ENCODE measurements around the gene SPEF1. TPM values are rescaled to one million over a fixed set of nuclear protein-coding genes. Genes with fewer than 3 reads are reported as not detected.

The SPEF1 gene
- total and polyA plus RNA-seq, 2 of the 4 experiments (the other 2 are of a cell fraction) = 0.15 TPM; not detected in 1

DNA sequence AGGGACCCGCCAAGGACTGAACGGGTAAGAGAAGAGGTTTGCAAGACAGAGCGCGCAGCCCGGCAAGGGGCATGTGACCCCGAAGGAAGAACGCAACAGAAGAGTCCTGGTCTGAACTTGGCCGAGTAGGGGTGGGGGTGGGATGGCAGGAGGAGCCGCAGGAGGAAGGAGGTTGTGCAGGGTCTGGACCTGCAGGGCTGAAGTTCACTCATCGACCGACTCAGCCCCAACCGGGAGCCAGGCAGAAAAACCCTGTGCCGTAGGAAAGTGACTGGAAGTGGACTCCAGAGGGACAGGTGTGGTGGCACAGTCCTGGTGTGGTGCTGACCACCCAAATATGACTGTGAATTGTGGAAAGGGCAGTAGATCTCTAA, 28.9 kb downstream of the SPEF1 start (continued):
- TF ChIP-seq RAD21 (IDR thresholded peaks at IDR 0.05; ENCODE audit: low read length) (no peak), RFX5 (IDR thresholded peaks at IDR 0.05; ENCODE audit: low read depth, low read length) (no peak), CHD1 (IDR thresholded peaks at IDR 0.05; ENCODE audit: low read depth, low read length) (no peak)

DNA sequence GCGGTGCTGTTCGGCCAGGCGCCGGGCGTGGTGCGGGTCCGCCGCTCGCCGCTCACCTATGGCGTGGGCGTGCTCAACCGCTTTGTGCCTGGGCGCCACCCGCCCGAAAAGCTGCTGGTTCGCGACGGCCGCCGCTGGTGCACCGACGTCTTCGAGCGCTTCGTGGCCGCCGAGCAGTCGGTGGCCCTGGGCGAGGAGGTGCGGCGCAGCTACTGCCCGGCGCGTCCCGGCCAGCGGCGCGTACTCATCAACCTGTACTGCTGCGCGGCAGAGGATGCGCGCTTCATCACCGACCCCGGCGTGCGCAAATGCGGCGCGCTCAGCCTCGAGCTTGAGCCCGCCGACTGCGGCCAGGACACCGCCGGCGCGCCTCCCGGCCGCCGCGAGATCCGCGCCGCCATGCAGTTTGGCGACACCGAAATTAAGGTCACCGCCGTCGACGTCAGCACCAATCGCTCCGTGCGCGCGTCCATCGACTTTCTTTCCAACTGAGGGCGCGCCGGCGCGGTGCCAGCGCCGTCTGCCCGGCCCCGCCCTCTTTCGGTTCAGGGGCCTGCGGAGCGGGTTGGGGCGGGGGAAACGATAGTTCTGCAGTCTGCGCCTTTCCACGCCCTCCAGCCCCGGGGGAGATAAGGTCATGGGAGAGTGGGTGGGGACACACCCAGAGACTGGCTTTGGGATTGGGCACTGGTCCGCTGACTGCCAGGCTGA, 29.4 kb downstream of the SPEF1 start:
- no peak overlapping the region for H3K56ac ChIP-seq (ENCODE audit: extremely low read depth, insufficient read depth, low read length)
- no peak overlapping the region for H2BK5ac ChIP-seq (ENCODE audit: low read depth, low read length, poor library complexity, severe bottlenecking)
- in situ Hi-C loops (cut with MboI; ENCODE audit: low sequenced_read_pairs) = no loop called here
- no peak overlapping the region for H3K4me3 ChIP-seq (ENCODE audit: insufficient read depth, low read depth, low read length)
- DNase-seq (no peak), ATAC-seq (ENCODE audit: low read depth) (no peak)
- H3K9me3 ChIP-seq (ENCODE audit: control insufficient read depth, insufficient read depth, low read length) = no peaks in the 10 kb centered on the region
- no peak overlapping the region for H2AFZ ChIP-seq (replicated peaks; ENCODE audit: low read length, poor library complexity)
- H3K9me1 ChIP-seq (ENCODE audit: insufficient read depth, low read length) = no peaks in the 10 kb centered on the region; the same call in 1 of the 2 replicates
- no peak overlapping the region for H4K5ac ChIP-seq (ENCODE audit: low read depth, low read length)
- H2BK15ac ChIP-seq (ENCODE audit: low read depth, low read length) = no peak overlapping the region
- POLR2A ChIA-PET (ENCODE audit: unreplicated experiment) = no interaction called here
- H3K27me3 ChIP-seq (ENCODE audit: control insufficient read depth, insufficient read depth, low read length) = peaks cover 7% of the 10 kb centered on the region
- H2BK20ac ChIP-seq (ENCODE audit: low read depth, low read length) = no peak overlapping the region
- H2AK5ac ChIP-seq (ENCODE audit: low read depth, low read length) = no peak overlapping the region
- dilution Hi-C loops (cut with HindIII; ENCODE audit: low sequenced_read_pairs, unreplicated experiment) = no loop called here
- H2BK120ac ChIP-seq (ENCODE audit: low read depth, low read length) = no peak overlapping the region
- no TSS peak for BruUV-seq (replicated peaks)
- no peak overlapping the region for H4K91ac ChIP-seq (ENCODE audit: insufficient read depth, low read depth, low read length)
- intact Hi-C loops (cut with micrococcal nuclease) = no loop called here
- no peak overlapping the region for H3K4me2 ChIP-seq (ENCODE audit: low read depth, low read length)
- H3K23ac ChIP-seq (ENCODE audit: low read depth, low read length) = no peak overlapping the region
- H4K8ac ChIP-seq (ENCODE audit: low read depth in 2 of 2, low read length in 2 of 2) = no peak overlapping the region
- H3K79me1 ChIP-seq (ENCODE audit: low read depth in 1 of 2, low read length in 2 of 2) = no peaks in the 10 kb centered on the region
- H3K18ac ChIP-seq (ENCODE audit: low read depth, low read length) = no peak overlapping the region
- no peak overlapping the region for H3K27ac ChIP-seq (ENCODE audit: insufficient read depth, low read length)
- H3K4me1 ChIP-seq (ENCODE audit: control insufficient read depth, insufficient read depth, low read length) = no peaks in the 10 kb centered on the region
- 67% methylated on average over 95 of the region's 95 CpGs; no CpG with 5 or more reads in 1 of the 2 experiments for WGBS, 2 experiments (ENCODE audit: extremely low coverage in 2 of 2, insufficient read length in 1 of 2)
- H4K20me1 ChIP-seq (ENCODE audit: insufficient read depth, low read length) = 0 out of 2 replicates have a peak, but pooled peaks cover 6% of the 10 kb centered on the region
- H3K4ac ChIP-seq (ENCODE audit: low read depth, low read length) = no peak overlapping the region
- no peak overlapping the region for H3K9ac ChIP-seq (ENCODE audit: low read depth, low read length)
- CTCF ChIA-PET = interaction anchor here (0.6 kb wide), 1 partner anchor 66 kb away, joined by 3 read pairs; no protein-coding TSS in a partner anchor
- H3K14ac ChIP-seq (replicated peaks; ENCODE audit: low read depth, low read length) = no peak overlapping the region
- peaks cover 6% of the 10 kb centered on the region for H3K36me3 ChIP-seq (ENCODE audit: control insufficient read depth, insufficient read depth, low read length)
- no peak overlapping the region for H2AK9ac ChIP-seq (replicated peaks; ENCODE audit: low read depth, low read length, poor library complexity)
- TF ChIP-seq, protein P1, sequence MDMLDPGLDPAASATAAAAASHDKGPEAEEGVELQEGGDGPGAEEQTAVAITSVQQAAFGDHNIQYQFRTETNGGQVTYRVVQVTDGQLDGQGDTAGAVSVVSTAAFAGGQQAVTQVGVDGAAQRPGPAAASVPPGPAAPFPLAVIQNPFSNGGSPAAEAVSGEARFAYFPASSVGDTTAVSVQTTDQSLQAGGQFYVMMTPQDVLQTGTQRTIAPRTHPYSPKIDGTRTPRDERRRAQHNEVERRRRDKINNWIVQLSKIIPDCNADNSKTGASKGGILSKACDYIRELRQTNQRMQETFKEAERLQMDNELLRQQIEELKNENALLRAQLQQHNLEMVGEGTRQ (IDR thresholded peaks at IDR 0.05; ENCODE audit: low read depth, low read length) = no peak
- TF ChIP-seq NFE2L2 (IDR thresholded peaks at IDR 0.05; ENCODE audit: low read depth, low read length) (no peak), MAZ (IDR thresholded peaks at IDR 0.05; ENCODE audit: borderline replicate concordance, low read depth, low read length) (no peak), CHD1 (IDR thresholded peaks at IDR 0.05; ENCODE audit: low read depth, low read length) (no peak), MAFK (IDR thresholded peaks at IDR 0.05; ENCODE audit: low read depth, low read length) (no peak), FOS (IDR thresholded peaks at IDR 0.05; ENCODE audit: low read depth, low read length) (no peak), RFX5 (IDR thresholded peaks at IDR 0.05; ENCODE audit: low read depth, low read length) (no peak), CEBPB (IDR thresholded peaks at IDR 0.05; ENCODE audit: low read depth, low read length) (no peak), BHLHE40 (IDR thresholded peaks at IDR 0.05; ENCODE audit: low read depth, low read length) (no peak), POLR2A (IDR thresholded peaks at IDR 0.05; ENCODE audit: low read depth, low read length) (no peak), RCOR1 (IDR thresholded peaks at IDR 0.05; ENCODE audit: insufficient replicate concordance, low read length) (no peak), RAD21 (IDR thresholded peaks at IDR 0.05; ENCODE audit: low read length) (no peak), SMC3 (IDR thresholded peaks at IDR 0.05; ENCODE audit: low read depth, low read length) (no peak)
- TF ChIP-seq, protein P2, sequence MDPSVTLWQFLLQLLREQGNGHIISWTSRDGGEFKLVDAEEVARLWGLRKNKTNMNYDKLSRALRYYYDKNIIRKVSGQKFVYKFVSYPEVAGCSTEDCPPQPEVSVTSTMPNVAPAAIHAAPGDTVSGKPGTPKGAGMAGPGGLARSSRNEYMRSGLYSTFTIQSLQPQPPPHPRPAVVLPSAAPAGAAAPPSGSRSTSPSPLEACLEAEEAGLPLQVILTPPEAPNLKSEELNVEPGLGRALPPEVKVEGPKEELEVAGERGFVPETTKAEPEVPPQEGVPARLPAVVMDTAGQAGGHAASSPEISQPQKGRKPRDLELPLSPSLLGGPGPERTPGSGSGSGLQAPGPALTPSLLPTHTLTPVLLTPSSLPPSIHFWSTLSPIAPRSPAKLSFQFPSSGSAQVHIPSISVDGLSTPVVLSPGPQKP (IDR thresholded peaks at IDR 0.05; ENCODE audit: borderline replicate concordance, low read depth, low read length) = no peak

Measured in IMR-90 (cell line).